NCI-H128 (cell line): ENCODE measurements around the gene AZU1.
"Not testable (repeated sequence)": the region's sequence is repeated elsewhere in the genome, so short reads cannot be mapped to it uniquely, and the experiment has no call there.

ENCODE experiments used
- DNase-seq: peaks from one replicate; lab custom pipeline; 2025; ENCODE audit not compliant: unreplicated experiment; lab: John Stamatoyannopoulos, UW

AZU1 gene

DNA sequence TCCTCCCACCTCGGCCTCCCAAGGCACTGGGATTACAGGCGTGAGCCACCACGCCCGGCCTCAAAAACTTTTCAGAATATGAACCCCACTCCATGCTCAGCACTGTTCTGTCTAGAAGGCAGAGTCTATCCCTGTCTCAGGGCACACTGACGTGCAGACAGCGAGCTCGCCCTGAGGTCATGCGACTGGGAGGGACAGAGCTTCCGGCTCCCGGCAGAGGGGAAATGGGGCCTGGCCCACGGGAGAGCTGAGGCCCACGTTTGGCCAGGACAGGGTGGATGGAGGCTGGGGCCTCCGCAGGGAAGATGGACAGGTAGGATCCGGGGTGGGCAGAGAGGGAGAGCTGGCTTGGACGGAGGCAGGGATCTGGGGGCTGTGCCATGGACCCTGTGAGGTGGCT, 2.8 kb upstream of the AZU1 start:
- DNase-seq: no peak

DNA sequence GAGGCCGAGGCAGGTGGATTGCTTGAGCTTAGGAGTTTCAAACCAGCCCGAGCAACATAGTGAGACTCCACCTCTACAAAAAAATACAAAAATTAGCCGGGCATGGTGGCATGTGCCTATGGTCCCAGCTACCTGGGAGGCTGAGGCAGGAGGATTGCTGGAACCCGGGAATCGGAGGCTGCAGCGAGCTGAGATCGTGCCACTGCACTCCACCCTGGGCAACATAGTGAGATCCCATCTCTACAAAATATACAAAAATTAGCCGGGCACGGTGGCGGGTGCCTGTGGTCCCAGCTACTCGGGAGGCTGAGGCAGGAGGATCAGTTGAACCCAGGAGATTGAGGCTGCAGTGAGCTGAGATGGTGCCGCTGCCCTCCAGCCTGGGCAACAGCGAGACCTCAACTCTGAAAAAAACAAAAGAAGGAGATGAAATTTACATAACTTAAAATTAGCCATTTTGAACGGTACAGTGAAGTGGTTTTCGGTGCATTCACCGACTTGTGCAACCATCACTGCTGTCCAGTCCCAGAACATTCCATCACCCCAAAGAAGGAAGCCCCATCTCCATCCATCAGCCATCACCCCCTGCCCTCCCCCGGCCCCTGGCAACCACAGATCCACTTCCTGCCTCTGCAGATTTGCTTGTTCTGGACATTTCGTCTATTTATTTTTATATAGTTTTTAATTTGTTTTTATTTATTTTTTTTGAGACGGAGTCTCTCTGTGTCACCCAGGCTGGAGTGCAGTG, 1.6 kb upstream of the AZU1 start:
- no peak for DNase-seq

DNA sequence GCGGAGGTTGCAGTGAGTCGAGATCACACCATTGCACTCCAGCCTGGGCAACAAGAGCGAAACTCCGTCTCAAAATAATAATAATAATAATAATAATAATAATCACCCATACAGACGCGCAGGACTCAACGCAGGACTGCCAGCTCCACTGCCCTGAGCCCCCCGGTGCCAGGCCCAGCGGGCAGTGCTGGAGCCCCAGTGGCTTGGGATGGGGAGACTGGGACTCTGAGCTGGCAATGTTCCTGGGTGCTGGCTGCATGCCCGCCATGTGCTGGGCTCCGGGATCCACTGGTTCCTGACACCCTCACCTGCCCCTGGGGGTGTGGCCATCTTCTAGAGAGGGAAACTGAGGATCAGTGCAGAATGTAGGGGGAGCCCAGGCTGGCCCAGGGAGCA, 325 bp upstream of the AZU1 start:
- DNase-seq: no peak

GRCh38 chr19:829129-829758, 1.6 kb downstream of the AZU1 start:
- no peak for DNase-seq

DNA sequence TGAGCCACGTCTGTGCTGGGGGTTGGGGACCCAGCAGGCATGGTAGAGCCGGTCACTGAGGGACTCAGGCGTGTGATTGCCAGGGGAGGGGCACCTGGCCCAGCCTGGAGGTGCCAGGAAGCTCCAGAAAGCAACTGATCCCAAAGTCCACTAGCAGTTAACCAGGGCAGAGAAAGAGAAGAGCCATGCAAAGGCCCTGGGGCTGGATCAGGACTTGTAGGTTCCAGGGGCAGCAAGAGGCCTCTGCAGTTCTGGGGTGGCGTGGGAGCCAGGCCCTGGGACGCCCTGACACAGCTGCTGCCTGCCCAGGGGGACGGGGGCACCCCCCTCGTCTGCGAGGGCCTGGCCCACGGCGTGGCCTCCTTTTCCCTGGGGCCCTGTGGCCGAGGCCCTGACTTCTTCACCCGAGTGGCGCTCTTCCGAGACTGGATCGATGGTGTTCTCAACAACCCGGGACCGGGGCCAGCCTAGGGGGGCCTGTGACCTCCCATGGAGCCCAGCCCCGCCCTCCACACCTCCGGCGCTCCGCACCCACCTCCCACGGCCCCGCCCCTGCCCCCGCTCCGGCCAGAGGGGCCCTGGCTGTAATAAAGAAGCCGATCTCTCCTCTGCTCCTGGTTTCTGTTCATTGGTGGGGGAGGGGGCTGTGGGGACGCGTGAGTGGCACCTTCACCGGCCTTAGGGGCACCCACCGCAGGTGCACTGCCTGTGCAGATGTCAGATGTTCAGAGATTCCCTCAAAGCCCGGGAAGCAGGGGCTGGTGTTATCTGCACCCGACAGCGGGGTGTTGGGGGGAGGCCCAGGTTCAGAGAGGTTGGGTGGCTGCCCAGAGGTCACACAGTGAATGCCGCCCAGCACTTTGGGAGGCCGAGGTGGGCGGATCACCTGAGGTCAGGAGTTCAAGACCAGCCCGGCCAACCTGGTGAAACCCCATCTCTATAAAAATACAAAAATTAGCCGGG, 4.1 kb downstream of the AZU1 start:
- no peak for DNase-seq

DNA sequence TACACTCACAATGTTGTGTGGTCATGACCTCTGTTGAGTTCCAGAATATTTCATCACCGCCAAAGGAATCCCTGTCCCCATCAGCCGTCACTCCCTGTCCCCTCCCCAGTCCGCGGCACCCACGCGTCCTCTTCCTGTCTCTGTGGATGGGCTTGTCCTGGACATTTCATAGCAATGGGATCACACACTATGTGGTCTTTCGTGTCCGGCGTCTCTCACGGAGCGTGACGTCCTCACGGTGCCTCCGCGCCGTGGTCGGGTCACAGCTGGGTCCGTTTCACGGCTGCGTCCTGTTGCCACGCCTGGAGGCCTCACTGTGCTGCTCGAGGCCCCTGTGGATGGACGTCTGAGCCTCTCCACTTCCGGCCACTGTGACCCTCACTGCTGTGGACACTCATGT, 6.6 kb downstream of the AZU1 start:
- no peak for DNase-seq

DNA sequence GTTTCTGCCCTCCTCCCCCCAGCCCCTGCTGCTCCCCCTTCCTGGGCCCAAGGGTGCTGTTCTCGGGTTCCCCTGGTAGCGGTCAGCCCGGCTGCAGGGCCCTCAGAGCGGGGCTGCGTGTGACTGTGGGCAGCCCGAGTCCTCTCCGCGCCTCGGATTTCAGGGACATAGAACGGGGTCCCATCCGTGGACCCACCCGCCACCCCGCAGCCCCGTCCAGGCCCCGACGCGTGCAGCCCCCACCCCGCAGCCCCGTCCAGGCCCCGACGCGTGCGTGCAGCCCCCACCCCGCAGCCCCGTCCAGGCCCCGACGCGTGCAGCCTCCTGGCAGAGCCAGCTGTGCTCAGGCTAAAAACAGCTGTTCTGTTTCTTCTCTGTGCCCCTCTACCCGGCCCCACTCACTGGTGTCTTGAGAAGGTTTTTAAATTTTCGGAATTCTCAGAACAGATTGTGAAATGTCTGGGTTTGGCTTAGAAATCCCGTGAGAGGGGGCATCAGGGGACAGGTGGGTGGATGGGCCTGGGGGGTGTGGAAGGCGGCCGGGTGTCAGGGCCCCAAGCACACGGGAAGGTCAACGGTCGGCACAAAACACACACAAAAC, 7.7 kb downstream of the AZU1 start:
- DNase-seq: no peak

DNA sequence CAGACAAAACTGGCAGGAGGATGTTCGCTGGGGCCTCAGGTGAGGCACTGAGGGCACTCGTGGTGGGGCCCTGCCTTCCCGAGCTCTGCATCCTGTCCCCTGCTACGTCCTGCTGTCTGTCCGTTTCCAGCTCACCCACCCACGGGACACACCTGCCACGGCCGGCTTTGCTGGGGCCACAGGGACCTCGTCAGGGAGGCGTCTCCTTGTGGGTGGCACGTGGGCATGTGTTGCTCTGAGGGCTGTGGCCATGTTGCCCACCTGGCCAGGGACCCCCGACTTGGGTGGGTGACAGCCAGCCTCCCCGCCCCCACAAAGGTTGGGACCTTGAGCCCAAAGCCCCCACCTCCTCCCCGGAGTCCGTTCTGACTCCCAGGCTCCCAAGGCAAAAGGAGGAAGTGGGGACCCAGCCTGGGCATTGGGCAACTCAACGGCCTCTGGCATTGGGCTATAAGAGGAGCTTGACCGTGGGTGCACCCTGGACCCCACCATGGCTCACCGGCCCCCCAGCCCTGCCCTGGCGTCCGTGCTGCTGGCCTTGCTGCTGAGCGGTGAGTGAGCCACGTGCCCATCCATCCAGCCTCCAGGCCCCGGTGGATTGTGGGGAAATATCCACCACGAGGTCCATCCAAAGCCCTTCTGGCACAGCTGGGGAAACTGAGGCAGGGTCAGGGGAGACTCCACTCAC, 13.0 kb downstream of the AZU1 start, which contains the start of gene PRTN3:
Gene PRTN3 (plus strand): TSS at position 481 of the 688 bp plus-strand sequence. CDS start 10 bp downstream, at position 491.
- no peak for DNase-seq

DNA sequence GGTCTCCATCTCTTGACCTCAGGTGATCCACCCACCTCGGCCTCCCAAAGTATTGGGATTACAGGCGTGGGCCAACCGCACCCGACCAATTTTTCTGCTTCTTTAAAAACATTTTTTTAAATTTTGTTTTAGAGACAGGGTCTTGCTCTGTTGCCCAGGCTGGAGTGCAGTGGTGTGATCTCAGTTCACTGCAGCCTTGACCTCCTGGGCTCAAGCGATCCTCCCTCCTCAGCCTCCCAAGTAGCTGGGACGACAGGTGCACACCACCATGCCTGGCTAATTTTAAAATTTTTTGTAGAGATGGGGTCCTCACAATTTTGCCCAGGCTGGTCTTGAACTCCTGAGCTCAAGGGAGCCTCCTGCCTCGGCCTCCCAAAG, 15.2 kb downstream of the AZU1 start:
- not testable (repeated sequence) for DNase-seq

- no peak for DNase-seq
Measured at GRCh38 chr19:843180-843835, 15.7 kb downstream of the AZU1 start.

DNA sequence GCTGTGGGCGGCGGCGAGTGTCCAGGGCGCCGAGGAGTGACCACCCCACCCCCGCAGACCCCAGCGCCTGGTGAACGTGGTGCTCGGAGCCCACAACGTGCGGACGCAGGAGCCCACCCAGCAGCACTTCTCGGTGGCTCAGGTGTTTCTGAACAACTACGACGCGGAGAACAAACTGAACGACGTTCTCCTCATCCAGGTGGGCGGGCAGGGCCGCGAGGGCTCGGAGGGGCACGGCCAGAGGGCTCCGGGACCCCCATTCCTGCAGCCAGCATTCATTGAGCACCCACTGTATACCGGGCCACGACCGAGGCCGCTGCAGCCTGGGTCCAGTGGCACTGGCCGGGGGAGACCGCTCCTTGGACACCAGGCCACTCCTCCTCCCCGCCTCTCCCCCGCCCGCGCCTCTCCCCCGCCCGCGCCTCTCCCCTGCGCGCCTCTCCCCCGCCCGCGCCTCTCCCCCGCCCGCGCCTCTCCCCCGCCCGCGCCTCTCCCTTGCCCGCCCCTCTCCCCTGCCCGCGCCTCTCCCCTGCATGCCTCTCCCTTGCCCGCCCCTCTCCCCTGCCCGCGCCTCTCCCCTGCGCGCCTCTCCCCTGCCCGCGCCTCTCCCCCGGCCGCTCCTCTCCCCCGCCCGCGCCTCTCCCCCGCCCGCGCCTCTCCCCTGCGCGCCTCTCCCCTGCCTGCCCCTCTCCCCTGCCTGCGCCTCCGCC, 16.4 kb downstream of the AZU1 start:
- DNase-seq: no peak

DNA sequence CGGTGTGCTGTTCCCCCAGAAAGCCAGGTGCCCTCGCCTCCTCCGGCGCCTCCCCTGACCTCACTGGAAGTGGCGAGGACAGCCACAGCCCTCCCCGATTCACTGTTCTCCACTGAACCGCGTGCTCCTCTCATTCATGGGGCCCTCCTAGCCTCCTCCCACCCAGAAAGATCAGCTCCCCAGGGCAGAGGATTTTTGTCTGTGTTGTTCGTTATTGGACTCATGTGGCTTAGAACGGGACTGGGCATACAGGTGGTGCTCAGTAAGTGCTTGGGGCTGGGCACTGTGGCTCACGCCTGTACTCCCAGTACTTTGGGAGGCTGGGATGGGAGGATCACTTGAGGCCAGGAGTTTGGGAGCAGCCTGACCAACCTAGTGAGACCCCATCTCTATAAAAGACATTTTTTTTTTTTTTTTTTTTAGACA, 16.9 kb downstream of the AZU1 start:
- DNase-seq: no peak

DNA sequence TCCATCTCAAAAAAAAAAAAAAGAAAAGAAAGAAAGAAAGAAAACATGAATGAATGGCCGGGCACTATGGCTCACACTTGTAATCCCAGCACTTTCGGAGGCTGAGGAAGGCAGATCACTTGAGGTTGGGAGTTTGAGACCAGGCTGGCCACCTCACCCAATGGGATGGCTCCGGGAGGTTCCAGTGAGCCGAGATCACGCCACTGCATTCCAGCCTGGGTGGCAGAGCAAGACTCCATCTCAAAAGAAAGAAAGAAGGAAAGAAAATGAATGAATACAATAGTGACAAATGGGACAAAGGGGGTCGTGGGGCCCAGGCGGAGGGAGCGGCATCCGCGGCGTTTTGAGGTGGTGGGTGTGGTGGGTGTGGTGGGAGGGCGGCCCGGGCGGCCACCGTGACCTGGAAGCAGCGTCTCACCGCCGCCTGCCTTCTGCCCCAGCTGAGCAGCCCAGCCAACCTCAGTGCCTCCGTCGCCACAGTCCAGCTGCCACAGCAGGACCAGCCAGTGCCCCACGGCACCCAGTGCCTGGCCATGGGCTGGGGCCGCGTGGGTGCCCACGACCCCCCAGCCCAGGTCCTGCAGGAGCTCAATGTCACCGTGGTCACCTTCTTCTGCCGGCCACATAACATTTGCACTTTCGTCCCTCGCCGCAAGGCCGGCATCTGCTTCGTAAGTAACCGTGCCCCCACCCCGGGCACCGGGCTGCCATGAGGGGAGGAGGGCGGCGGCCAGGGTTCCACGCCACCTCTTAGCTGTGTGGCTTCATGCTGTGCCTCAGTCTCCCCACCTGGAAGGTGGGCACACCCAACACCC, 18.3 kb downstream of the AZU1 start:
- no peak for DNase-seq

DNA sequence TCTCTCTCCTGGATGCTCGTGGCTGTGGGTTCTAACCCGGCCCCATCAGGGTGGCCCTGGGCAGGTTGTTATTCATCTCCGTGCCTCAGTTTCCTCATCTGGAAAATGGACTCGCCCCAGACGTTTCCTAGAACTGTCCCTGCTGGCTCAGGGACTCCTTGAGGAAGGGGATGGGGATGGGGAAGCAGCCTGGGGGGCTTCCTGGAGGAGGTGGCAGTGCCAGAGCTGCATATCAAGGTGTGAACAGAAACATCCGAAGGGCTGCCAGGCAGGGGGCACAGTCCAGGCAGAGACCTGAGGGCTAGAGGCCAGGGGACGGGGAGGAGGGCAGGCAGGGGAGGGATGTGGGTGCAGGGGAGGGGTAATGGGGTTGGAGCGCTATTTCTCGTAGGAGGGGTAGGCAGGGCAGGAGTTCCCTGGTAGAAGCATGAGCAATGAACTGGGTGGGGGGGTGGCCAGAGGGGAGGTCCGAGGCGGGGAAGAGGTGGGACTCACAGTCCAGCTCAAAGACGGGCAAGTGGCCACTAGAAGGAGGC, 20.8 kb downstream of the AZU1 start:
- DNase-seq: no peak

DNA sequence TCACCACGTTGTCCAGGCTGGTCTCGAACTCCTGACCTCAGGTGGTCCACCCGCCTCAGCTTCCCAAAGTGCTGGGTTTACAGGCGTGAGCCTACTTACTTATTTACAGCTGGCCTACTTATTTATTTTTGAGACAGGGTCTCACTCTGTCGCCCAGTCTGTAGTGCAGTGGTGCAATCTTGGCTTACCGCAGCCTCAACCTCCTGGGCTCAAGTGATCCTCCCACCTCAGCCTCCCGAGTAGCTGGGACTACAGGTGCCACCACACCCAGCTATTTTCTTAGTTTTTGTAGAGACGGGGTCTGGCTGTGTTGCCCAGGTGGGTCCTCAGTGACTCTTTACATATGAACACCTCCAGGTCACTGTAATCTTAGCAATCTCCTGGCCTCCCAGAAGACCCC, 21.6 kb downstream of the AZU1 start:
- not testable (repeated sequence) for DNase-seq

GRCh38 chr19:850221-850978, 22.8 kb downstream of the AZU1 start:
- no peak for DNase-seq

DNA sequence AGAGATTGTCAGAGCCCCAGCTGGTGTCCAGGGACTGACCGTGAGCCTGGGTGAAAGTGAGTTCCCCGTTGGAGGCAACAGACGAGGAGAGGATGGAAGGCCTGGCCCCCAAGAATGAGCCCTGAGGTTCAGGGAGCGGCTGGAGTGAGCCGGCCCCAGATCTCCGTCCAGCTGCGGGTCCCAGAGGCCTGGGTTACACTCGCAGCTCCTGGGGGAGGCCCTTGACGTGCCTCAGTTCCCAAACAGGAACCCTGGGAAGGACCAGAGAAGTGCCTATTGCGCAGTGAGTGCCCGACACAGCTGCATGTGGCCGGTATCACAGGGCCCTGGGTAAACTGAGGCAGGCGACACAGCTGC, 23.3 kb downstream of the AZU1 start:
- DNase-seq: no peak
